DMS153 treated with DMSO at 0.1 percent for 48 hours (cell line): Measurements from ENCODE around the gene MPZL1.
"Not testable (repeated sequence)": the region's sequence is repeated elsewhere in the genome, so short reads cannot be mapped to it uniquely, and the experiment has no call there.

Experiments used
- DNase-seq: peaks from one replicate; lab custom pipeline; 2025; ENCODE audit not compliant: unreplicated experiment; lab: John Stamatoyannopoulos, UW

Gene MPZL1

GRCh38 chr1:167805041-167805556 lies 83.3 kb downstream of the MPZL1 start:
- no peak for DNase-seq

GRCh38 chr1:167806235-167806634 lies 84.5 kb downstream of the MPZL1 start:
- not testable (repeated sequence) for DNase-seq

GRCh38 chr1:167806676-167807075 lies 84.9 kb downstream of the MPZL1 start:
- not testable (repeated sequence) for DNase-seq

GRCh38 chr1:167808104-167808503 lies 86.3 kb downstream of the MPZL1 start:
- DNase-seq: no peak

GRCh38 chr1:167808690-167809089 lies 86.9 kb downstream of the MPZL1 start:
- no peak for DNase-seq

GRCh38 chr1:167812972-167813371 lies 91.2 kb downstream of the MPZL1 start:
- DNase-seq: no peak

- no peak for DNase-seq
Measured at GRCh38 chr1:167815650-167816049, 93.9 kb downstream of the MPZL1 start.

- DNase-seq: peak; percentile 9
Measured at GRCh38 chr1:167819849-167820683, 98.3 kb downstream of the MPZL1 start.

GRCh38 chr1:167820684-167821355 lies 99.0 kb downstream of the MPZL1 start:
- DNase-seq: no peak

- no peak for DNase-seq
Measured at GRCh38 chr1:167821356-167821685, 99.5 kb downstream of the MPZL1 start.

GRCh38 chr1:167821969-167822685 lies 100.3 kb downstream of the MPZL1 start:
- no peak for DNase-seq

GRCh38 chr1:167824163-167824794 lies 102.5 kb downstream of the MPZL1 start:
- no peak for DNase-seq

- DNase-seq: no peak
Measured at GRCh38 chr1:167825419-167826079, 103.8 kb downstream of the MPZL1 start.

GRCh38 chr1:167826127-167826526 lies 104.3 kb downstream of the MPZL1 start:
- no peak for DNase-seq

GRCh38 chr1:167829868-167830267 lies 108.1 kb downstream of the MPZL1 start:
- no peak for DNase-seq

GRCh38 chr1:167830668-167831067 lies 108.9 kb downstream of the MPZL1 start:
- not testable (repeated sequence) for DNase-seq

- no peak for DNase-seq
Measured at GRCh38 chr1:167832693-167833092, 110.9 kb downstream of the MPZL1 start.

- no peak for DNase-seq
Measured at GRCh38 chr1:167833904-167834303, 112.1 kb downstream of the MPZL1 start.

GRCh38 chr1:167836197-167836596 lies 114.4 kb downstream of the MPZL1 start:
- DNase-seq: no peak

GRCh38 chr1:167837326-167837725 lies 115.5 kb downstream of the MPZL1 start:
- DNase-seq: no peak

GRCh38 chr1:167839009-167839408 lies 117.2 kb downstream of the MPZL1 start:
- no peak for DNase-seq
